ENCODE data around the gene KRTAP4-5. TPM values are rescaled to one million over a fixed set of nuclear protein-coding genes. Genes with fewer than 3 reads are reported as not detected.

Gene KRTAP4-5
- total RNA-seq, 1 experiment from 2014 or later = not detected

GRCh38 chr17:41127371-41127770, 22.3 kb downstream of the KRTAP4-5 start:
- Mint-ChIP-seq H3K36me3 (peaks cover 5% of the 10 kb centered on the region), H3K4me1 (peaks cover 5% of the 10 kb centered on the region), H3K9me3 (peaks cover 23% of the 10 kb centered on the region), H3K4me3 (no peak overlapping the region), H3K27ac (no peak overlapping the region), H3K27me3 (ENCODE audit: low read depth) (peaks cover 4% of the 10 kb centered on the region; the same call in 1 of the 2 replicates)
- ATAC-seq (no peak), DNase-seq (ENCODE audit: low spot score) (no peak)
- CTCF ChIA-PET = interaction anchor here (0.8 kb wide), 1 partner anchor 164 kb away, joined by 3 read pairs; no protein-coding TSS in a partner anchor
- TF ChIP-seq HMGXB4 (CRISPR knock-in tag; IDR thresholded peaks at IDR 0.05) = no peak
- TF ChIP-seq ZNF219 (CRISPR knock-in tag; IDR thresholded peaks at IDR 0.05; ENCODE audit: borderline replicate concordance) = no peak
- TF ChIP-seq IRF2 (CRISPR knock-in tag; IDR thresholded peaks at IDR 0.05; ENCODE audit: borderline replicate concordance, low read depth) = no peak
- no peak for TF ChIP-seq E2F1 (CRISPR knock-in tag; IDR thresholded peaks at IDR 0.05)
- no peak for TF ChIP-seq USF2 (CRISPR knock-in tag; IDR thresholded peaks at IDR 0.05)
- no peak for TF ChIP-seq NR1H2 (CRISPR knock-in tag; IDR thresholded peaks at IDR 0.05)
- TF ChIP-seq CREB1 (CRISPR knock-in tag; IDR thresholded peaks at IDR 0.05) = no peak
- TF ChIP-seq, protein P1, sequence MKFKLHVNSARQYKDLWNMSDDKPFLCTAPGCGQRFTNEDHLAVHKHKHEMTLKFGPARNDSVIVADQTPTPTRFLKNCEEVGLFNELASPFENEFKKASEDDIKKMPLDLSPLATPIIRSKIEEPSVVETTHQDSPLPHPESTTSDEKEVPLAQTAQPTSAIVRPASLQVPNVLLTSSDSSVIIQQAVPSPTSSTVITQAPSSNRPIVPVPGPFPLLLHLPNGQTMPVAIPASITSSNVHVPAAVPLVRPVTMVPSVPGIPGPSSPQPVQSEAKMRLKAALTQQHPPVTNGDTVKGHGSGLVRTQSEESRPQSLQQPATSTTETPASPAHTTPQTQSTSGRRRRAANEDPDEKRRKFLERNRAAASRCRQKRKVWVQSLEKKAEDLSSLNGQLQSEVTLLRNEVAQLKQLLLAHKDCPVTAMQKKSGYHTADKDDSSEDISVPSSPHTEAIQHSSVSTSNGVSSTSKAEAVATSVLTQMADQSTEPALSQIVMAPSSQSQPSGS (CRISPR knock-in tag; IDR thresholded peaks at IDR 0.05; ENCODE audit: borderline replicate concordance, low read depth) = no peak
- no peak for TF ChIP-seq ZNF512 (CRISPR knock-in tag; IDR thresholded peaks at IDR 0.05; ENCODE audit: borderline replicate concordance)
- TF ChIP-seq, protein P2, sequence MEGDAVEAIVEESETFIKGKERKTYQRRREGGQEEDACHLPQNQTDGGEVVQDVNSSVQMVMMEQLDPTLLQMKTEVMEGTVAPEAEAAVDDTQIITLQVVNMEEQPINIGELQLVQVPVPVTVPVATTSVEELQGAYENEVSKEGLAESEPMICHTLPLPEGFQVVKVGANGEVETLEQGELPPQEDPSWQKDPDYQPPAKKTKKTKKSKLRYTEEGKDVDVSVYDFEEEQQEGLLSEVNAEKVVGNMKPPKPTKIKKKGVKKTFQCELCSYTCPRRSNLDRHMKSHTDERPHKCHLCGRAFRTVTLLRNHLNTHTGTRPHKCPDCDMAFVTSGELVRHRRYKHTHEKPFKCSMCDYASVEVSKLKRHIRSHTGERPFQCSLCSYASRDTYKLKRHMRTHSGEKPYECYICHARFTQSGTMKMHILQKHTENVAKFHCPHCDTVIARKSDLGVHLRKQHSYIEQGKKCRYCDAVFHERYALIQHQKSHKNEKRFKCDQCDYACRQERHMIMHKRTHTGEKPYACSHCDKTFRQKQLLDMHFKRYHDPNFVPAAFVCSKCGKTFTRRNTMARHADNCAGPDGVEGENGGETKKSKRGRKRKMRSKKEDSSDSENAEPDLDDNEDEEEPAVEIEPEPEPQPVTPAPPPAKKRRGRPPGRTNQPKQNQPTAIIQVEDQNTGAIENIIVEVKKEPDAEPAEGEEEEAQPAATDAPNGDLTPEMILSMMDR (IDR thresholded peaks at IDR 0.05) = no peak
- TF ChIP-seq, protein P3, sequence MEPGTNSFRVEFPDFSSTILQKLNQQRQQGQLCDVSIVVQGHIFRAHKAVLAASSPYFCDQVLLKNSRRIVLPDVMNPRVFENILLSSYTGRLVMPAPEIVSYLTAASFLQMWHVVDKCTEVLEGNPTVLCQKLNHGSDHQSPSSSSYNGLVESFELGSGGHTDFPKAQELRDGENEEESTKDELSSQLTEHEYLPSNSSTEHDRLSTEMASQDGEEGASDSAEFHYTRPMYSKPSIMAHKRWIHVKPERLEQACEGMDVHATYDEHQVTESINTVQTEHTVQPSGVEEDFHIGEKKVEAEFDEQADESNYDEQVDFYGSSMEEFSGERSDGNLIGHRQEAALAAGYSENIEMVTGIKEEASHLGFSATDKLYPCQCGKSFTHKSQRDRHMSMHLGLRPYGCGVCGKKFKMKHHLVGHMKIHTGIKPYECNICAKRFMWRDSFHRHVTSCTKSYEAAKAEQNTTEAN (CRISPR knock-in tag; IDR thresholded peaks at IDR 0.05) = no peak
- TF ChIP-seq ZNF232 (CRISPR knock-in tag; IDR thresholded peaks at IDR 0.05) = no peak
- no peak for TF ChIP-seq SMAD3 (CRISPR knock-in tag; IDR thresholded peaks at IDR 0.05; ENCODE audit: borderline replicate concordance)
- no peak for TF ChIP-seq NR3C1 (CRISPR knock-in tag; conservative IDR thresholded peaks at IDR 0.05; ENCODE audit: low read depth)
- TF ChIP-seq USF1 (CRISPR knock-in tag; IDR thresholded peaks at IDR 0.05) = no peak
- TF ChIP-seq IRF1 (CRISPR knock-in tag; IDR thresholded peaks at IDR 0.05) = no peak
- POLR2A ChIA-PET = no interaction called here
